Measurements from ENCODE around the gene SCARF2.

SCARF2 gene

GRCh38 chr22:20463324-20464095, 25.9 kb upstream of the SCARF2 start:
- CTCF ChIA-PET = interaction anchor here (0.6 to 6.4 kb wide), 7 partner anchors 9 to 308 kb away, joined by 3 to 50 read pairs (median 4); no protein-coding TSS in a partner anchor
- DNase-seq (ENCODE audit: low read depth, low spot score) = no peak
- POLR2A ChIA-PET = no interaction called here
- H3K4me3 ChIP-seq (ENCODE audit: low read depth, low read length) = no peak overlapping the region
- TF ChIP-seq CTCF (IDR thresholded peaks at IDR 0.05; ENCODE audit: insufficient read depth, low read length, missing control alignments) = no peak

- DNase-seq (ENCODE audit: low read depth, low spot score) = no peak
- H3K4me3 ChIP-seq (ENCODE audit: low read depth, low read length) = no peak overlapping the region
- CTCF ChIA-PET = interaction anchor here (0.9 to 6.4 kb wide), 5 partner anchors 9 to 65 kb away, joined by 3 to 50 read pairs (median 5); no protein-coding TSS in a partner anchor
- no peak for TF ChIP-seq CTCF (IDR thresholded peaks at IDR 0.05; ENCODE audit: insufficient read depth, low read length, missing control alignments)
- POLR2A ChIA-PET = interaction anchor here (0.6 kb wide), 1 partner anchor 47 kb away, joined by 5 read pairs; no protein-coding TSS in a partner anchor
Measured at GRCh38 chr22:20459862-20460261, 22.2 kb upstream of the SCARF2 start.

GRCh38 chr22:20459152-20459542, 21.5 kb upstream of the SCARF2 start:
- no peak for TF ChIP-seq CTCF (IDR thresholded peaks at IDR 0.05; ENCODE audit: insufficient read depth, low read length, missing control alignments)
- no peak overlapping the region for H3K4me3 ChIP-seq (ENCODE audit: low read depth, low read length)
- DNase-seq (ENCODE audit: low read depth, low spot score) = no peak
- ChIA-PET CTCF (interaction anchor here (0.9 to 6.4 kb wide), 3 partner anchors 10 to 64 kb away, joined by 3 to 50 read pairs (median 5); no protein-coding TSS in a partner anchor), POLR2A (no interaction called here)

- ChIA-PET CTCF (interaction anchor here (0.9 to 6.4 kb wide), 3 partner anchors 10 to 64 kb away, joined by 3 to 50 read pairs (median 5); no protein-coding TSS in a partner anchor), POLR2A (interaction anchor here (0.7 kb wide), 1 partner anchor 10 kb away, joined by 3 read pairs; no protein-coding TSS in a partner anchor)
- TF ChIP-seq CTCF (IDR thresholded peaks at IDR 0.05; ENCODE audit: insufficient read depth, low read length, missing control alignments) = no peak
- H3K4me3 ChIP-seq (ENCODE audit: low read depth, low read length) = no peak overlapping the region
- DNase-seq (ENCODE audit: low read depth, low spot score) = no peak
Measured at GRCh38 chr22:20458530-20459151, 21.0 kb upstream of the SCARF2 start.

GRCh38 chr22:20457506-20458240, 20.0 kb upstream of the SCARF2 start:
- POLR2A ChIA-PET = interaction anchor here (0.7 kb wide), 1 partner anchor 10 kb away, joined by 3 read pairs; no protein-coding TSS in a partner anchor

More at GRCh38 chr22:20457506-20458240, 20.0 kb upstream of the SCARF2 start:
- CTCF ChIA-PET = interaction anchor here (1.4 to 6.4 kb wide), 9 partner anchors 10 to 117 kb away, joined by 4 to 152 read pairs (median 5); no protein-coding TSS in a partner anchor
- TF ChIP-seq CTCF (IDR thresholded peaks at IDR 0.05; ENCODE audit: insufficient read depth, low read length, missing control alignments) = no peak
- no peak for DNase-seq (ENCODE audit: low read depth, low spot score)
- no peak overlapping the region for H3K4me3 ChIP-seq (ENCODE audit: low read depth, low read length)
